HCEC 1CT (cell line): Measurements from ENCODE around the gene WDR72.
"Not testable (repeated sequence)": the region's sequence is repeated elsewhere in the genome, so short reads cannot be mapped to it uniquely, and the experiment has no call there.

Experiments
- DNase-seq: peaks from one replicate; pipeline ENCODE4 v3.0.0-alpha.2; 2017

Gene WDR72

GRCh38 chr15:53695365-53695764 is 64.1 kb downstream of the WDR72 start:
- DNase-seq: no peak

DNA sequence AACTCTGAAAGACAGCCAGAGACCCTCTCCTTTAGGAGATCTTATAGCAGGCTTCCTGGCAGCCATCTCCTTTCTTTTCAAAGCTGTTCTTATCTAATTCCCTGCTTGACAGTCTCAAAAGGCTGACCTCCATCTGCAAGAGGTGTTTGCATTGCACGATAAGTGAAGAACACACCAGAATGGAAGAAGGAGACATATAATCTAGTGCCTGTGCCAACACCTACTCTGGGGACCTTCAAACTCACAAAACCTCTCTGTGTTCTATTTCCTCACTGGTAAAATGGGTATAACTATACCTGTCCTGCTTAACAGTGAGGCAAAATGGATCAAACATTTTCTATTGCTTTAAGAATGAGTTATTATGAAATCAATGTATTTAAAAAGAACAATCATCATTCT is 65.0 kb downstream of the WDR72 start:
- DNase-seq: no peak

DNA sequence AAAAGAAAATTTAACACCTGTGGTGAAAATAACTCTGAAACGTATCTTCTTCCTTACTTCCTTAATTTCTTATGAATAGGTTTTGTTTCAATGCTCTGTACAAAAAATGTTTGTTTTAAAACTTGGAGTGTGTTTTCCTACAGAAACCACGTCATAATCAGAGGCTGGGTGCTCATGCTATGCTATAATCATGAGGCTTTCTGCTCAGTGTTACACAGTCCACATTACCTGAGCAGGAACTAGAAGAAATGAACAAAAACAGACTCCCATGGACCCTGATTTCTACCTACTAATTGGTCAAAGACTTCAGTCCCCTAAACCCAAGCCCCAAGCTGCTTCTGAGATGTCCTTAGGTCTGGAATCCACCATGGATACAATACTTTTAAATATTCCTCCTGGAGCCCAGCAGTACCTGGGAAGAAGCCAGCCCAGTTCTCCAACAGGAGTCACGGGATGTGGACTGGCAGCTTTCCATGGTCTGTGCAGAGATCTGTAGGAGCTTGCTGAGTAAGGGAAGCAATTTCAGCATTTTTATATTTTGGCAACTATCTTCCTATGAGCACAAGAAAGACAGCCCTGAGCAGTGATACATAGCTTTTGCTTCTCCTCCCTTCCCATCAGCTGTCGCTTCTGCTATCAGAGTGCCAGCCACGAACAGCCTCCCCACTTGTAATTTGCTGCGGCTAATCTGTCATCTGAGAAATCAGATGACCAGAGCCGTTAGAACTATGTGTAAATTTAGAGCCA is 65.6 kb downstream of the WDR72 start:
- DNase-seq: no peak

DNA sequence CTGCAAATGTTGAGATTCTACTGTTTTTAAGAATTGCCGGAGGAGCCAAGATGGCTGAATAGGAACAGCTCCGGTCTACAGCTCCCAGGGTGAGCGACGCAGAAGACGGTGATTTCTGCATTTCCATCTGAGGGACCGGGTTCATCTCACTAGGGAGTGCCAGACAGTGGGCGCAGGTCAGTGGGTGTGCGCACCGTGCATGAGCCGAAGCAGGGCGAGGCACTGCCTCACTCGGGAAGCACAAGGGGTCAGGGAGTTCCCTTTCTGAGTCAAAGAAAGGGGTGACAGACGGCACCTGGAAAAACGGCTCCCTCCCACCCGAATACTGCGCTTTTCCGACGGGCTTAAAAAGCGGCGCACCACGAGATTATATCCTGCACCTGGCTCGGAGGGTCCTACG is 75.3 kb downstream of the WDR72 start:
- not testable (repeated sequence) for DNase-seq

DNA sequence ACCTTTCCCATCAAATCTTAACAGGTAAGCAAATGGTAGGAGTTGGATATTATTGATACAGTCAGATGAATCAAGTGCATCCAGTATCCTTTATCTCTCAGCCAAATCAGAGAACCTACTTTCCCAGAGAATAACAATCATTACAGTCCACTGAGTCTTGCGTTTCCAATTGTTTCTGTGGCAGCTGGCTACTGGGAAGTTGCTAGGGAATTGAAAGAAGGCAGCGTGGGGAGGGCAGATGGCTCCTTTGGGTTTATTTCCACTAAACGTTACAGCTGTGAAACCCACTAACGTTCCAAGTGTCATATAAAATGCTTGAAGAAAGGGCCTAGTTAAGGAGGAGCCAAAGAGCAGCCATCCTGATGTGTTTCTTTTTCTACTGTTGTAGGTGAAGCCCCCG is 78.4 kb downstream of the WDR72 start:
- DNase-seq: no peak

DNA sequence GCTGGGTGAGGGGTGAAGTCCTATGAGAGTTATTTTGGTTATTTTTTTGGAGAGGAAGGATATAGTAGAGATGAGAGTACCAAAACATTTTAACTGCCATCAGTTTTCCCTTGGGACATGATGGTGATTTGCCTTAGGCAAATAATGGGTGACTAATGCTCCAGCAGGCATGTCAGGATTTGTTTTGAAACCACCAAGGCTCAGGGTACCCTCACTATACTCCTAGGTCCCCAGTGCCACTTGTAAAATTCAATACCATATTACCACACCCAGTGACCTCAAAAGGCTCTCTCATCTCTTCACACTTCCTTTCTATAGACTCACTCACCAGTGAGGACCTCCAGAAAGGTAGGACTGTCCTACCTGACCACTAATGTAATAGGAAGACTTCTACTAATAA is 83.6 kb downstream of the WDR72 start:
- no peak for DNase-seq

DNA sequence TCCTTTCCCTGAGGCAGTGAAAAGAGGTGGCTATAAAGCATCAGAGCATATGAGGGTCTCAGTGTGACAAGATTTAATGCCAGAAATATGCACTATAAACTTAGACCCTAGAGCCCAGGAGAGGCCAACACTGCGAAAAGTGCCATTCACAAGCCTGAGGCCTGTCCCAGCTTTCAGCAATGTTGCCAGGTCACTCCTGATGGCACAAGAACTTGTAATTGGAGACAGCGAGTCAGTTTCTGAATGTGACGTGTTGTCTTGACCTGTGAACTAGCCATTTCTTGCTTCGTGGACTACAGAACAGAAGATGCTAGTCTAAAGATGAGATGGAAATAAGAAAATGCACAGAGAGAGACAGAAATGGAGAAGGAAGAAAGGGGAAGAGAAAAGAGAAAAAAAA is 87.9 kb downstream of the WDR72 start:
- no peak for DNase-seq

- DNase-seq: no peak
These were observed 88.8 kb downstream of the WDR72 start for GRCh38 chr15:53670701-53671100.

DNA sequence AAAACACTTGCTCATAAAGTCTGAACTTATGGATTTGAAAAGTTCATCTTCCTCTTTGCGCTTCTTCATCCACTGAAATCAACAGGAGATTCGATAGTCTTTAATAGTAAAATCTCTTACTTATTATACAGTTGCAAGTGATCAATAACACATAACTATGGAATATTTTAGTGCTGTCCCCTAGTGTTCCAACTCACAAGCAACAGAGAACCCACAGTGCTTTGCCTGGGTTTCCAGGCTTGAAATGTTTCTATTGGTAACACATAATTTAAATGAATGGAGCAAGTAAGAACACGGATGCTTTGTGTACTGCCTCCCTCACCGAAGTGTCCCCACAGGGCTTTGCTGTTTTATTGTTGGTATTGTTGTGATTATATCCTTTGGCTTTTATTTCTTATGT is 93.5 kb downstream of the WDR72 start:
- no peak for DNase-seq

- no peak for DNase-seq
These were observed 100.5 kb downstream of the WDR72 start for GRCh38 chr15:53658827-53659555.

- no peak for DNase-seq
These were observed 101.2 kb downstream of the WDR72 start for GRCh38 chr15:53658255-53658654.

DNA sequence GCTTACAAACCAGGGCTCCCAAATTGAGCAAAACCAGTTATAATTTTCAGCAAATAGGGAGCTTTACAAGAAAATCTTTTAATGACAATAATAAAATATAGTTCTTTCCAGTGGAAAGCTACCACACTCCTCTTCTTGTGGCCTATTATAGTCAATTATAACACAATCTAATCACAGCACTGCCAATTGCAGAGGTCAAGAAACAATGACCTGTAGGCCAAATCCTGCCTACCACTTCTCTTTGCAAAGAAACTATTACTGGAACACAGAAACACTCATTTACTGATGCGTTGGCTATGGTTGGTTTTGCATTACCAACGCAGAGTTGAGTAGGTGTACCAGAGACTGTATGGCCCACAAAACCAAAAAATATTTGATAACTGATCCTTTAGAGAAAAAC is 110.5 kb downstream of the WDR72 start:
- no peak for DNase-seq

DNA sequence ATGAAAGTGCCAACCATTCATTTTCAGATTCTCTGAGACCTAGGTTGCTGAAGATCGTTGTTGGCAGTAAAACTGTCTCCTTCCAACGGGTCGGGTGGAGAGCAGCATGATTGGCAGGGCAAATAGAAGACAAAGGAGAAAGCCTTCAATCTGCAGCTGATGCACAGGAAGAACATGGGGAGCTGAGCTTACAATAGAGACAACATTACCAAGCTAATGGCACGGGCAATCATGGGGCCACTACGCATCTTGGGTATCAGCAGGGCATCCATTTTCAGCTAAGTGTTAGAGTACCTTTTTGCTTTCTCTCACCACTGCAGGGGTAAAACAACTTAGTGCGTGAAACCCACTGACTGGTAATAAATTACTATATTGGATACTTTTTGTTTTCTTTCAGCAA is 114.8 kb downstream of the WDR72 start:
- no peak for DNase-seq

- no peak for DNase-seq
These were observed 124.9 kb downstream of the WDR72 start for GRCh38 chr15:53634517-53635106.

DNA sequence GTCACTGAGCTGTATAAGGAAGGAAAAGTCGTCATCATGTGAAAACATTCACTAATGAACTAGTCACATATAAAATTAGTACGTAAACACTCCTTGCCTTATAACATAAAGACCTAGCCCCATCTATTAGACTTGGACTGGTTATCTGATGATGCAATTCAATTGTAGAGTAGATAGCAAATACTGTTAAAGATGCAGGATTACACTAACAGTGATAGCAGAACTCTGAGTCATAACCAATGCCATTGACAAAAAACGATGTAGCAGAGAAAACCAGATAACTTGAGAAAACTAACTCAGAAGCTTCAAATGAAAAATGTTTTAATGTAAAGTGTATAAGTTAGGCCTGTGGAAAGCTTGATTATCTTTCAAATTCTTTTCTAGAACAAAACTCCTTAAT is 132.2 kb downstream of the WDR72 start:
- DNase-seq: no peak

DNA sequence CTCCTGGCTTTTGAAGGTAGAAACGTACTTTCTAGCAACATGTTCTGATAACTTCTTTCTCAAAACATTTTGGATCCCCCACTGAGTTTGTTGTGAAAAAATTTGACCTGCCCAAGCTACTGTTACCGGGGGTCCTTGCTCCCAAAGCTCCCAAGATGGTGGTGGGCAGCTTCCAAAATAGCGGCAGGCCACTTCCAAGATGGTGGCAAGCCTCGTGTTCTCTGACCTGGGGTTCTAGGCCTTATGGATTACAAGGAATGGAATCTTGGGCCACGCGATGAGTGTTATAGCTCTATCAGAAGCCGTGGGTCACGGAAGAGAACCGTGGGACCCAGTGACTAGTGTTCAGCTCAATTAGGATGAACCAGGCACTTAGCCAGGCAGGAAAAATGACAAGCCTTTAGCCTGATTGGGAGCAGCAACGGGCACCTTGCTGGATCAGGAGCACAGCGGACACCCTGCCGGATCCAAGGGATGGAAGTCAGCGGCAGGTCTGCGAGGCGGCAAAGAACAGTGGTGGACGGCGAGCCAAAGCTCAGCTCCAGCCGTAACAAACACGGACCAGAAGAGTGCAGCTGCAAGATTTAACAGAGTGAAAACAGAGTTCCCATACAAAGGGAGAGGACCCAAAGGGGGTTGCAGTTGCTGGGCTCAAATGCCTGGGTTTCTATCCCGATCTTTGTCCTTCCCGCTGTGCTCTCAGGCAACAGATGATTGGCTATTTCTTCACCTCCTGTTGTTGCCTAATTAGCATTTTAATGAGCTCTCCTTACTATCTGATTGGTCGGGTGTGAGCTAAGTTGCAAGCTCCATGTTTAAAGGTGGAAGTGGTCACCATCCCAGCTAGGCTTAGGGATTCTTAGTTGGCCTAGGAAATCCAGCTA is 133.3 kb downstream of the WDR72 start:
- no peak for DNase-seq

DNA sequence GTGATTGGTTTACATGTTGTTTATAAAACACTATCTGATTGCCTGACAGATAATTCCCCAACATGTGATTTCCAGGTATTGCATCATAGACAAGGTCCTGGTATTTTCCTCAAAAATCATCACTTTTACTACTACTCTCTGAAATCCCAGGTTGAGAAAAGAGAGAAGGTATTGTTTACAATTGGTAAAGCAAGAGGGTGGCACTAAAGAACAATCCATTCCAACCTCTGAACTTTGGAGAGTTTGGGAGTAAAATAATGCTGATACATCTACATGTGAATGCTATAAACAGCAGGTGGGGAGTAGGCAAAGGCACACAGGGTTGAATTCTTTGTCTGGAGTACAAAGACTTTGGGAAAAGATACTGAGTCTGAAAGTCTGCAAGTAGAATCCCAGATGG is 134.2 kb downstream of the WDR72 start:
- DNase-seq: no peak

DNA sequence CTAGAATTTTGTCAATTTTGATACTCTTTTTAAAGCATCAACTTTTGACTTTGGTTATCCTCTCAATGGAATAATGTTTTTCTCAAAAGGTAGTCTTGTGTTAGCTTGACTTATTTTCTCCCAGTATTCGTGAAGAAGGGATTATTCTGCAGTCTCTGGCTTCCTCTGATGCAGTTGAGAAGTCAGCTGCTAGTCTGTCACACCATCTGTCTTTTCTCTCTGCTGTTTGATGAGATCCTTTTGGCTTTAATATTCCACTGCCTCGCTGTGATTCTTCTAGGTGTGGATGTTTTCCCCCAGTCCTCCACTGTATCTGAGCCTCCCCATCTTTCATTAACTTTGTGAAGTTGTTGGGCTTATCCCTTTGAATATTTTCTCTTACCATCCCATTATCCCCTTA is 141.0 kb downstream of the WDR72 start:
- DNase-seq: no peak

DNA sequence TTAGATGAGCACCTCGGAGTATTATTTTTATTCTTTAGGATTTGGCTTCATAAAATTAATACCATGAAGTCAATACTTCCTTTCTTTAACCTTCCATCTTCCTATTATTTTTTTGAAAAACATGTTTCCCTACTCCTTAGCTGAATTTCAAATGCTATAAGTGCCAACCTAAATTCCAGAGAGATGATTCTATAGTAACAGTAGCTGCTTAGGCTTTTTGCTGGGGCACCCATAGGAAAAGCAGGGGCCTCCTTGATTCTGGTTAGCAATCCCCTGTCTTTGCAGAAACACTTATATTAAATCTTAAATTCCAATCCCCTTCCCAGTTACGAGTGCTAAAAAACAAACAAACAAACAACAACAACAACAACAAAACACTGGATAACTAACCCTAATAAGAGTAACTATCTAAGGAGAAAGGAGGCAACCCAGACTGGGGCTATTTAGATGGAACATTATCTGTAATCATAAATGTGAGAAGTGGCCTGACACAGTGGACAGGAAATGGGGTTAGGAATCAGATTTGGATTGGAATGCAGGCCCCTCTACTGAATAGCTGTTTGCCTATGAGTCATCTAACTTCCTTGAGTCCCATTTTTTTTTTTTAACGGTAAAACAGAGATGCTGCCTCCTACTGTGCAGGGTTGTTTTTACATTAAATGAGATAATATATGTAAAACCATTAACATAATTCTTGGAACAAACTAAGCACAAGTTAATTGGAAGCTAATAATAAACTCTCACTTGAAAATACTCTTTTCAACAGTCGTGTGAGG is 148.1 kb downstream of the WDR72 start:
- no peak for DNase-seq

DNA sequence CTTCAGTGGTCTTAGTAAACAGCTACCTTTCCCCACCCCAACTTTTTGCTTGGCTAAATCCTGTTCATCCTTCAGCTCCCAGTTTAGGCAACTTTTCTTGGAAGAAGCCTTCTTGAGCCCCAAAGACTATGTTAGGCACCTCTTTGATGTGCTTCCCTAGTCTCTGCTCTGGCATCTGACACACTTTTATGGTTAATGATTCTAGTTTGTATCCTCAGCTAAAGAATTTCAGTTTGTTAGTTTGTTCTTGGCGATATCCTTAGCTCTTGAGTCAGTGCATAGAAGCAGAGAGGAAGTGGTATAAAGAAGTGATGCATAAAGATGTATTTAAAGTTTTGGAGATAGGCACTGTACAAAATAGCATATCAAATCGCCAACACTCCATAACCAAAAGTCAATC is 168.4 kb downstream of the WDR72 start:
- DNase-seq: no peak

- no peak for DNase-seq
These were observed 169.1 kb downstream of the WDR72 start for GRCh38 chr15:53590380-53590779.

- DNase-seq: no peak
These were observed 169.9 kb downstream of the WDR72 start for GRCh38 chr15:53589520-53590057.
